K562 (cell line): ENCODE data around the gene MED29. TPM values are rescaled to one million over a fixed set of nuclear protein-coding genes. Genes with fewer than 3 reads are reported as not detected.

ENCODE experiments used
- ATAC-seq: fragments of 200-7000 bp; cut with Tn5 transposase; 3 replicates; pipeline ENCODE4 v1.9.1; 2020; ENCODE audit warnings: moderate library complexity
- BruUV-seq: library from RNA; stranded (reverse); fragments of 400-500 nt; replicated peaks from 2 replicates; lab custom pipeline; 2021; lab: Mats Ljungman, UMichigan
- CTCF ChIA-PET: fragments of 300-600 bp; formaldehyde crosslinking; extraction: SDS; loops from one replicate; lab custom pipeline; 2021; ENCODE audit warnings: low intra/inter-chr PET ratio; lab: Yijun Ruan, JAX
- POLR2A ChIA-PET: fragments of 300-600, 350-650 bp; sonication (Branson Sonifier 250); formaldehyde crosslinking; extraction: SDS; loops from one replicate; lab custom pipeline; 2021; ENCODE audit warnings: antibody characterized with exemption, inconsistent platforms; lab: Yijun Ruan, JAX
- DNase-seq, 4 experiments: peaks; one replicate each; pipeline versions ENCODE4 v3.0.0 to v3.0.0-alpha.2; 2011 to 2018; ENCODE audit warnings: low spot score in 3 of 4, mixed read lengths in 3 of 4; ENCODE audit errors: extremely low read depth in 1 of 4
- FAIRE-seq: peaks from 2 replicates; lab custom pipeline; 2011; peaks lifted over from hg19 to GRCh38; lab: Jason Lieb, UNC
- H2AFZ ChIP-seq: 2 replicates; pipeline ENCODE4 v1.6.0; 2011; ENCODE audit warnings: low read depth, low read length, control low read depth, inconsistent platforms
- H3K27ac ChIP-seq: fragments of 200-600 bp; 3 replicates; pipeline ENCODE4 v1.8.0; 2011; ENCODE audit warnings: low read depth, mild to moderate bottlenecking, control low read depth, inconsistent platforms, low read length, moderate library complexity, mixed read lengths; ENCODE audit errors: extremely low read depth
- H3K27me3 ChIP-seq, 2 experiments: fragments of 300-600 bp in 1 of 2; 2 replicates in 1 of 2; 3 replicates in 1 of 2; pipeline versions ENCODE4 v1.6.0 to v1.8.0; 2011; ENCODE audit warnings: inconsistent platforms in 2 of 2, low read length in 2 of 2, mild to moderate bottlenecking in 1 of 2, mixed read lengths in 1 of 2, moderate library complexity in 1 of 2; ENCODE audit not compliant: control insufficient read depth in 2 of 2, insufficient read depth in 2 of 2
- H3K36me3 ChIP-seq: fragments of 300-600 bp; 3 replicates; pipeline ENCODE4 v1.8.0; 2011; ENCODE audit warnings: mild to moderate bottlenecking, low read length, inconsistent platforms; ENCODE audit not compliant: control insufficient read depth, insufficient read depth
- H3K4me1 ChIP-seq, 2 experiments: fragments of 200-600 bp in 1 of 2; replicated peaks in 1 of 2; 2 replicates in 1 of 2; 3 replicates in 1 of 2; pipeline versions ENCODE4 v1.5.1 to v1.8.0; 2011; ENCODE audit warnings: inconsistent platforms in 2 of 2, low read length in 2 of 2, mild to moderate bottlenecking in 1 of 2, mixed read lengths in 1 of 2, moderate library complexity in 1 of 2; ENCODE audit not compliant: control insufficient read depth in 2 of 2, insufficient read depth in 2 of 2
- H3K4me2 ChIP-seq: 2 replicates; pipeline ENCODE4 v1.6.1; 2011; ENCODE audit warnings: low read length, control low read depth, inconsistent platforms, mixed read lengths; ENCODE audit not compliant: insufficient read depth
- H3K4me3 ChIP-seq: fragments of 200-600 bp; sonication (generic), shearing (Covaris generic); 2 replicates; pipeline ENCODE4 v1.5.1; 2016; ENCODE audit warnings: control low read depth, inconsistent platforms
- H3K79me2 ChIP-seq: fragments of 200-600 bp; 3 replicates; pipeline ENCODE4 v1.8.0; 2011; ENCODE audit warnings: low read length, inconsistent platforms; ENCODE audit not compliant: control insufficient read depth, insufficient read depth
- H3K9ac ChIP-seq, 2 experiments: 2 replicates each; pipeline versions ENCODE4 v1.6.0 to v1.6.1; 2011; ENCODE audit warnings: low read depth in 2 of 2, low read length in 2 of 2, control low read depth in 1 of 2, inconsistent platforms in 1 of 2, mild to moderate bottlenecking in 1 of 2, mixed read lengths in 1 of 2; ENCODE audit not compliant: insufficient read depth in 1 of 2
- H3K9me1 ChIP-seq: one replicate; pipeline ENCODE4 v1.6.0; 2011; ENCODE audit warnings: inconsistent platforms, mild to moderate bottlenecking, low read length, moderate library complexity; ENCODE audit not compliant: control insufficient read depth, insufficient read depth
- H3K9me3 ChIP-seq: replicated peaks from 2 replicates; pipeline ENCODE4 v1.5.1; 2011; ENCODE audit warnings: low read depth, low read length, inconsistent platforms; ENCODE audit not compliant: control insufficient read depth, insufficient read depth
- H4K20me1 ChIP-seq: replicated peaks from 2 replicates; pipeline ENCODE4 v1.6.1; 2011; ENCODE audit warnings: low read length, inconsistent platforms, mixed read lengths; ENCODE audit not compliant: control insufficient read depth, insufficient read depth
- BRCA1 ChIP-seq, 2 experiments: fragments of 450-650 bp in 1 of 2; sonication (generic) in 1 of 2; formaldehyde crosslinking in 1 of 2; IDR thresholded peaks; 2 replicates each; pipeline versions ENCODE4 v1.5.0 to v1.6.1; 2017 to 2020; ENCODE audit warnings: mild to moderate bottlenecking in 1 of 2, missing genetic modification reagents in 1 of 2
- CC2D1A ChIP-seq: fragments of 450-650 bp; IDR thresholded peaks from 2 replicates; pipeline ENCODE4 v1.6.1; 2017; ENCODE audit warnings: mild to moderate bottlenecking
- ETV5 ChIP-seq: sonication (generic); formaldehyde crosslinking; IDR thresholded peaks from 2 replicates; pipeline ENCODE4 v1.4.0; 2020; ENCODE audit warnings: low read depth, mild to moderate bottlenecking, missing genetic modification reagents
- HDAC1 ChIP-seq, 2 experiments: fragments of 450-650 bp; IDR thresholded peaks; 2 replicates each; pipeline ENCODE4 v1.6.1; 2016 to 2017; ENCODE audit warnings: inconsistent platforms in 1 of 2, mild to moderate bottlenecking in 1 of 2, moderate library complexity in 1 of 2
- LEF1 ChIP-seq: fragments of 450-650 bp; IDR thresholded peaks from 2 replicates; pipeline ENCODE4 v1.6.1; 2016; ENCODE audit warnings: mild to moderate bottlenecking
- NFIC ChIP-seq: fragments of 450-650 bp; IDR thresholded peaks from 2 replicates; pipeline ENCODE4 v1.6.1; 2017; ENCODE audit warnings: mild to moderate bottlenecking, inconsistent platforms
- PCBP1 ChIP-seq: fragments of 200-400 bp; formaldehyde crosslinking; IDR thresholded peaks from 2 replicates; pipeline ENCODE4 v1.6.1; 2018; ENCODE audit warnings: mild to moderate bottlenecking, low read depth, low read length; ENCODE audit not compliant: poor library complexity, severe bottlenecking
- PHB2 ChIP-seq: fragments of 450-650 bp; IDR thresholded peaks from 2 replicates; pipeline ENCODE4 v1.6.1; 2017; ENCODE audit warnings: low read depth
- POLR2A ChIP-seq: fragments of 450-650 bp; conservative IDR thresholded peaks from 2 replicates; pipeline ENCODE4 v1.6.1; 2016
- SREBF2 ChIP-seq: sonication (generic); formaldehyde crosslinking; IDR thresholded peaks from 2 replicates; pipeline ENCODE4 v1.4.0; 2020; ENCODE audit warnings: mild to moderate bottlenecking, missing genetic modification reagents
- TEAD4 ChIP-seq, 2 experiments: sonication (generic) in 1 of 2; formaldehyde crosslinking in 1 of 2; IDR thresholded peaks; 2 replicates each; pipeline versions ENCODE4 v1.6.1 to v1.8.0; 2012 to 2022; ENCODE audit warnings: borderline replicate concordance in 1 of 2, inconsistent platforms in 1 of 2, low read length in 1 of 2, mild to moderate bottlenecking in 1 of 2, missing genetic modification reagents in 1 of 2
- TRIM24 ChIP-seq, 2 experiments: fragments of 450-650 bp; IDR thresholded peaks; 2 replicates each; pipeline ENCODE4 v1.6.1; 2016
- XRCC4 ChIP-seq: IDR thresholded peaks from one replicate; pipeline ENCODE4 v1.6.1; 2011; ENCODE audit not compliant: insufficient read depth, insufficient read length; ENCODE audit errors: extremely low read depth
- ZBTB2 ChIP-seq: fragments of 450-650 bp; IDR thresholded peaks from 2 replicates; pipeline ENCODE4 v1.6.1; 2016; ENCODE audit warnings: antibody characterized with exemption
- ZNF449 ChIP-seq: fragments of 250-450 bp; sonication (Bioruptor Pico); IDR thresholded peaks from 2 replicates; pipeline ENCODE4 v1.8.0; 2022; ENCODE audit warnings: moderate library complexity, mild to moderate bottlenecking, inconsistent platforms
- WGBS: fragments of 100-300 bp; shearing (Covaris generic); methylation state at CpG from one replicate; pipeline ENCODE4 v1.1.6; 2016; ENCODE audit warnings: low coverage, mixed read lengths; ENCODE audit not compliant: insufficient coverage; ENCODE audit errors: missing lambda C conversion rate; 5-methylcytosine and 5-hydroxymethylcytosine counted together
- in situ Hi-C: fragments of 300-500 bp; cut with MboI; formaldehyde crosslinking; loops from 4 replicates; pipeline ENCODE4 v1.15.0; 2018; ENCODE audit warnings: inconsistent platforms, mixed read lengths
- intact Hi-C: fragments of 100-400 bp; cut with micrococcal nuclease; formaldehyde crosslinking; loops from 2 replicates; pipeline ENCODE4 v1.14.2; 2022
- polyA plus RNA-seq, 8 experiments: library from polyadenylated mRNA; depleted of rRNA in 4 of 8; stranded (reverse) in 5 of 8; unstranded in 3 of 8; fragments of >200 nt; fragmentation: Nextera tagmentation in 2 of 8; fragmentation: Illumina TruSeq in 1 of 8; extraction: Ambion mirVana in 2 of 8; extraction: Trizol in 1 of 8; gene quantifications; 2 replicates each; pipeline versions ENCODE4 v1.2.1 to v1.2.3, GENCODE V29; 2011 to 2014; ENCODE audit warnings: inconsistent platforms in 1 of 8, missing spikeins in 1 of 8
- total RNA-seq, 7 experiments: library from RNA; depleted of rRNA in 6 of 7; stranded (reverse); fragments of >200 nt in 6 of 7; fragmentation: Illumina TruSeq in 2 of 7; extraction: Trizol in 2 of 7; gene quantifications; 2 replicates each; pipeline versions ENCODE4 v1.2.1 to v1.2.3, GENCODE V29; 2011 to 2021; ENCODE audit warnings: low replicate concordance in 1 of 7

The MED29 gene
- total and polyA plus RNA-seq, 9 of the 15 experiments (the other 6 are each of a cell fraction or from before 2014, with no cell fraction given): 1.8 to 22.6 (median 12.4) TPM

GRCh38 chr19:39430675-39431593 lies 39.8 kb downstream of the MED29 start:
- ATAC-seq (peak; percentile 73), DNase-seq (peak; percentile 46 to 81 (median 59)), FAIRE-seq (peak; percentile 97)
- H3K9me1 ChIP-seq: no peaks in the 10 kb centered on the region
- H2AFZ ChIP-seq: peak overlapping the region; percentile 49
- peaks cover 32% of the 10 kb centered on the region for H3K79me2 ChIP-seq
- intact Hi-C loops (no loop called here), in situ Hi-C loops (no loop called here)
- H3K27ac ChIP-seq: peak overlapping the region; percentile 65
- peaks cover 28 to 35% of the 10 kb centered on the region in 2 experiments for H3K4me1 ChIP-seq
- no peaks in the 10 kb centered on the region for H3K27me3 ChIP-seq
- ChIA-PET CTCF (no interaction called here), POLR2A (interaction anchor here (6.2 kb wide), 1 partner anchor 7 kb away, joined by 141 read pairs; no protein-coding TSS in a partner anchor)
- H3K36me3 ChIP-seq: peaks cover 37% of the 10 kb centered on the region
- 10% methylated on average over 25 of the region's 25 CpGs for WGBS
- BruUV-seq: no TSS peak
- no peak overlapping the region for H3K4me3 ChIP-seq
- peak overlapping the region; percentile 72 for H3K4me2 ChIP-seq
- no peaks in the 10 kb centered on the region for H3K9me3 ChIP-seq
- peak overlapping the region; percentile 32 to 86 for H3K9ac ChIP-seq
- peaks cover 21% of the 10 kb centered on the region for H4K20me1 ChIP-seq
- no peak for TF ChIP-seq NFIC
- TF ChIP-seq ZBTB2: no peak
- TF ChIP-seq CC2D1A: no peak; the same call in 1 of the 2 replicates
- no peak for TF ChIP-seq PCBP1
- TF ChIP-seq POLR2A: peak; percentile 52
- no peak for TF ChIP-seq XRCC4
- TF ChIP-seq ZNF449: no peak
- TF ChIP-seq TRIM24 (IDR thresholded peaks at IDR 0.05): no peak
- no peak for TF ChIP-seq BRCA1 (IDR thresholded peaks at IDR 0.05)
- 0 out of 2 replicates have a peak, but pooled peaks have one; percentile 49 for TF ChIP-seq BRCA1 (CRISPR knock-in tag; IDR thresholded peaks at IDR 0.05)
- TF ChIP-seq SREBF2 (CRISPR knock-in tag): no peak
- TF ChIP-seq HDAC1 (IDR thresholded peaks at IDR 0.05): peak in 1 of 2 experiments; percentile 48; a peak in 1 of 4 replicates
- TF ChIP-seq ETV5 (CRISPR knock-in tag): no peak
- TF ChIP-seq PHB2: no peak
- TF ChIP-seq TEAD4 (IDR thresholded peaks at IDR 0.05; ENCODE audit: low read length): peak; percentile 62; the same call in 1 of the 2 replicates
- TF ChIP-seq TEAD4 (CRISPR knock-in tag; IDR thresholded peaks at IDR 0.05; ENCODE audit: borderline replicate concordance): no peak
- no peak for TF ChIP-seq LEF1
